ENCODE measurements around the gene NCAM1.
A peak's percentile ranks its signal among the peaks of the same experiment; 100 is the strongest.

The NCAM1 gene

GRCh38 chr11:113313601-113314000 is 352.4 kb downstream of the NCAM1 start:
- DNase-seq (ENCODE audit: low spot score): no peak

DNA sequence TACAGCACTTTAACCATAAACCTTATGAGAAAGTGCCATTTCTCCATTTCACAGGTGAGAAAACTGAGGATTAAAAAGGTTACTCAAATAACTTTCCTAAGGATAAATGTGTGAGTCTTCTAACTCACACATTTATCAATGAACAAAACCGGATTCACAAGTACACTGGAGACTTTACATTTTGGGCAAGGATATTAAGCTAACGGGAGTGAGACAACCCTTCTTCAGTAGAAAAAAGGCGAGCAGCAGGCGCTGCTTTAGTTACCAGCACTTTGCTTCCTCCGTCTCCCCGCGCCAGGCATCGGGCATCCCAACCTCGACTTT is 352.8 kb downstream of the NCAM1 start:
- DNase-seq (ENCODE audit: low spot score): no peak

DNA sequence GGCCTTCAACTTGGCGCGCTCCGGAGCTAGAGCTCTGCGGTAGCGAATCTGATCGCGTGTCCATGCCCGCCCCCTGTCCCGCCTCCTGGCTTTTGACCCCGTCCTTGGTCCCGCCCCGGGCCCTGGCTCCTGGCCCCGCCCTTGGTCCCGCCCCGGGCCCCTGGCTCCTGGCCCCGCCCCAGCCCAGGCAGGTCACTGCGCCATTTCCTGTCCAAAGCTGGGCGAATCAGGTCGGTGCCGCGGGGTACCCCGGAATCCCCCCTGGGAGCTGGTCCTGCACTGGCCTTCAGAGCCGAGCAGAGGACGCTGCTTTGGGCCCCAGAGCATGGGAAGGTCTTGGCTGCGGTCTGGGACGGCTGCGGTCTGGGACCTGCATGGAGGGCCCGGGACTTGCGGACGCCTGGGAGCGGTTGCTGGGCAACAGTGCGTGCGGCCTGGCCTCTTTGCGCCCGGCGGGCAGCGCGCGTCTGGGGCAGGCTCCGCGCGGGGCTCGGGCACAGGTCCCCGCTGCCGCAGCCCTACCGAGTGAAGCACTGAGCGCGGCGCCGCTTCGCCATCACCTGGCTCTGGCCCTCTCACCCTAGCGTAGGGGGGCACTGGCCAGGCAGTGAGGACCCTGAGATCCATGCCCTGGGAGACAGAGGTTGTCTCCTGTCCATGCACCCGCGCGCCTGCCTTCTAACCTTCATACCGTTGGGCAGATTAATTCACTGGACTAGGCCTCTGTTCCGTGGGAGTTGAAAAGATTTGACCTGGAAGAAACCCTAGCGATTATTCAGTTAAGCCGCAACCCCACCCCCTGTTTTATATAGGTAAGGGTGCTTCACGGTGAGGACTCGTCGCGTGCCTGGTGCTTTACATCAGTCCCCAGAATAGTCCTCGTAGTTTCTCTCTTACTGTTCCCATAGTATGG is 353.4 kb downstream of the NCAM1 start, which contains the start of gene TTC12:
Gene TTC12, plus strand, starts transcription at position 195 of the 913 bp plus-strand sequence. CDS start 1,675 bp downstream, outside the sequence.
- peak; percentile 89 for DNase-seq (ENCODE audit: low spot score)

GRCh38 chr11:113315811-113316210 is 354.6 kb downstream of the NCAM1 start:
- no peak for DNase-seq (ENCODE audit: low spot score)

GRCh38 chr11:113316256-113316655 is 355.0 kb downstream of the NCAM1 start:
- DNase-seq (ENCODE audit: low spot score): no peak

DNA sequence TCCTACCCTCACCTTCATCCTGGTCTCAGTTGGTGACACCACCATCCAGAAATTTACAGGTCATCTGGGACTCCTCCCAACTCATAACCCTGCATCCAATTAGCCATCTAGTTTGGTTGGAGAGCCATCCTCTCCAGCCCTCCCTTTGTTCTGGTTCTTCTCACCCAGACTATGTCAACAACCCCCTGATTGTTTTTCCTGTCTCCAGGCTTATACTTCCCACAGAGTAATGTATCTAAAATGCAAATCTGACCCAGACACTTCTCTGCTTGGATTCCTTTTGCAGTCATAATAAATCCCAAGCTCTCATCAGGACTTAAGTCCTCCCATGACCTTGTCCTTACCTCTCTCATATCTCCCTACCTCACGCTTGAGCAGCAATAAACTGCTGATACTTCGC is 356.1 kb downstream of the NCAM1 start:
- DNase-seq (ENCODE audit: low spot score): no peak

DNA sequence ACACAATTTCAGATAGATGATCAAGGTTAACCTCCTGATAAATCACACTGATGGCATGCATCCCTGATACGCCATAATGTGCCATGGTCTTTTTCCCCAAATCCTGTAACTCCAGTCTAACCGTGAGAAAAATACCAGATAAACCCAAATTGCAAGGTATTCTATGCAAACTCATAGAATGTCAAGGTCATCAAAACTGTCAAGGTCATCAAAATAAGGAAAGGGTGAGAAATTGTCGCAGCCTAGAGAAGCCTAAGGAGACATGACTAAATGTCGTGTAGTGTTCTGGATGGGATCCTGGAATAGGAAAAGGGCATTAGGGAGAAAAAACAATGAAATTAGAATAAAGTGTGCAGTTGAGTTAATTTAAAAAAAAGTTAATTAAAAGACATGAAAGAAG is 357.9 kb downstream of the NCAM1 start:
- no peak for DNase-seq (ENCODE audit: low spot score)

DNA sequence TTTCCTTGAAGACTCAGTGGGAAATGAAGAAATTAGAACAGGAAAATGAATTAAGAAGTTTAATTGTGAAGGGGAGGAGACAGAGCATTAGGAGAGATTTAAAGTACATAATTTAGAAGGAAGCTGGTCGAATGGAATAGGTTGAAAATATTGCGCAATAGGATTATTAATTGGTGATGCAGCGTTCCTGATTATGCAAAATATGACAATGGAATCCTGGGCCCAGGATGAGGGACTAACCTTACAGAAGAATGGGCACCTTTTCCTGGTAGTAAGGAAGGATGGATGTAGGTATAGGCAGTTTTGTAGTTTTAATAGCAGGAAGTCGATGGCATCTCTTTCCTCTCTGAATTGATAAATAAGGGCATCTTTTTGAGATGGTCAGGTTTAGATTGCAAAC is 360.9 kb downstream of the NCAM1 start:
- no peak for DNase-seq (ENCODE audit: low spot score)

DNA sequence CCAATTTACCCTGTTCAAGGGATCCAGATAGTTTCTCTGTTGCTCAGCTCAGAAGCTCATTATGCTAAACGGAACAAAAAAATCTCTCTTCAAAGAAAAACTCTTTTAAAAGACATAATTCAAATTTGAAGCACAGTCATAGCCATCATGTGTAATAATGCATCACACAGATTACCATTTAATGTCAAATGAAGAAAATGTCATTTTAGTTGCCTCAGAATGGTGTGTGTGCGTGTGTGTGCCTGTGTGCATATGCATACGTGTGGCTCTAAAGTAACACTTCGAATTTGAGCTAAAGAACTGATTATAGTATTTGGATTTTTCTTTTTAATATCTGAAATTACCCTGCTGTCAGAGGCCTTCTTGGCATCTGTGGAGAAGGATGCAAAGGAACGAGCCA is 363.0 kb downstream of the NCAM1 start:
- DNase-seq (ENCODE audit: low spot score): no peak

All from hematopoietic multipotent progenitor cell treated with erythropoietin and hydrocortisone succinate and interleukin-3 and kit ligand, for 17 days (in vitro differentiated cells).